ENCODE data around the gene ARHGAP15. TPM values are rescaled to one million over a fixed set of nuclear protein-coding genes. Genes with fewer than 3 reads are reported as not detected.

The ARHGAP15 gene
- total RNA-seq, 1 experiment from 2014 or later: 0.42 TPM

DNA sequence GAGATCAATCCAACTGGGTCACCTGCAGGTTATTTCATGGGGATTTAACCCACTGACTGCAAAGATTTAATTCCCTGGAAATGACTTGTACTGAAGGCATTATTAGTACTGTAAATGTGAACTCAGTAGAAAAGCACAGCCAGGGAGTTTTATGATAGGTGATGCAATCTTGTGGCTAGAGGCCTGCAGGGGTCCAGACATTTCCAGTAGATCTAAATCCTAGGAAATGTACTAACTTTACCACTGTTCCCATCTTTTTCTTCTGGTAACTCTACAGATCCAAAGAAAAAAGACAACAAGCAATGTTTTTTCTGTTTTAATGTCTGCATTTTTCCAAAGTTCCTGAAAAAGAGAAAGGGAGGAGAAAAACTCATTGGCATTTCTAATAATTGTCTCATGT, 500.1 kb downstream of the ARHGAP15 start:
- no peak overlapping the region for H3K4me3 ChIP-seq (replicated peaks in 1 of 2; ENCODE audit: low read depth in 1 of 2, low read length in 2 of 2)
- no peaks in the 10 kb centered on the region for H3K36me3 ChIP-seq (ENCODE audit: control insufficient read depth in 1 of 2, insufficient read depth in 2 of 2, low read length in 2 of 2)
- ATAC-seq (no peak), DNase-seq (ENCODE audit: low read depth, low spot score) (no peak)
- H3K4me2 ChIP-seq (ENCODE audit: low read length): no peak overlapping the region
- no peaks in the 10 kb centered on the region for H3K4me1 ChIP-seq (ENCODE audit: control insufficient read depth in 1 of 2, insufficient read depth in 2 of 2, low read length in 2 of 2)
- CTCF ChIA-PET: no interaction called here
- RAD21 ChIA-PET (ENCODE audit: low non-redundant PET in 1 of 2, low total read pairs in 2 of 2, uncharacterized antibody in 2 of 2, unreplicated experiment in 2 of 2): no interaction called here
- no peak for TF ChIP-seq TCF7L2 (IDR thresholded peaks at IDR 0.05; ENCODE audit: borderline replicate concordance, extremely low read depth, insufficient read depth, insufficient read length)
- TF ChIP-seq CEBPB (IDR thresholded peaks at IDR 0.05; ENCODE audit: low read depth): peak; percentile 50
- no peak for TF ChIP-seq JUND (IDR thresholded peaks at IDR 0.05)
- TF ChIP-seq, protein P1, sequence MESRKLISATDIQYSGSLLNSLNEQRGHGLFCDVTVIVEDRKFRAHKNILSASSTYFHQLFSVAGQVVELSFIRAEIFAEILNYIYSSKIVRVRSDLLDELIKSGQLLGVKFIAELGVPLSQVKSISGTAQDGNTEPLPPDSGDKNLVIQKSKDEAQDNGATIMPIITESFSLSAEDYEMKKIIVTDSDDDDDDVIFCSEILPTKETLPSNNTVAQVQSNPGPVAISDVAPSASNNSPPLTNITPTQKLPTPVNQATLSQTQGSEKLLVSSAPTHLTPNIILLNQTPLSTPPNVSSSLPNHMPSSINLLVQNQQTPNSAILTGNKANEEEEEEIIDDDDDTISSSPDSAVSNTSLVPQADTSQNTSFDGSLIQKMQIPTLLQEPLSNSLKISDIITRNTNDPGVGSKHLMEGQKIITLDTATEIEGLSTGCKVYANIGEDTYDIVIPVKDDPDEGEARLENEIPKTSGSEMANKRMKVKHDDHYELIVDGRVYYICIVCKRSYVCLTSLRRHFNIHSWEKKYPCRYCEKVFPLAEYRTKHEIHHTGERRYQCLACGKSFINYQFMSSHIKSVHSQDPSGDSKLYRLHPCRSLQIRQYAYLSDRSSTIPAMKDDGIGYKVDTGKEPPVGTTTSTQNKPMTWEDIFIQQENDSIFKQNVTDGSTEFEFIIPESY (IDR thresholded peaks at IDR 0.05; ENCODE audit: extremely low read depth, insufficient replicate concordance, low read length): no peak
- TF ChIP-seq EGR1 (IDR thresholded peaks at IDR 0.05; ENCODE audit: low read depth): no peak
- TF ChIP-seq POLR2AphosphoS5 (IDR thresholded peaks at IDR 0.05; ENCODE audit: low read depth, low read length): no peak
- TF ChIP-seq SIN3A (IDR thresholded peaks at IDR 0.05; ENCODE audit: low read depth): no peak
- no peak for TF ChIP-seq RAD21 (IDR thresholded peaks at IDR 0.05; ENCODE audit: low read depth)
- TF ChIP-seq, protein P2, sequence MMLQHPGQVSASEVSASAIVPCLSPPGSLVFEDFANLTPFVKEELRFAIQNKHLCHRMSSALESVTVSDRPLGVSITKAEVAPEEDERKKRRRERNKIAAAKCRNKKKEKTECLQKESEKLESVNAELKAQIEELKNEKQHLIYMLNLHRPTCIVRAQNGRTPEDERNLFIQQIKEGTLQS (IDR thresholded peaks at IDR 0.05): 0 out of 2 replicates have a peak, but pooled peaks have one; percentile 35
- TF ChIP-seq ZFX (IDR thresholded peaks at IDR 0.05): no peak
- no peaks in the 10 kb centered on the region for H3K79me2 ChIP-seq (ENCODE audit: insufficient read depth, low read length)
- H4K20me1 ChIP-seq (ENCODE audit: insufficient read depth): no peaks in the 10 kb centered on the region
- BruUV-seq (replicated peaks): no TSS peak
- intact Hi-C loops (cut with micrococcal nuclease): no loop called here
- H3K9ac ChIP-seq (ENCODE audit: low read length): no peak overlapping the region
- no peaks in the 10 kb centered on the region for H3K27me3 ChIP-seq (ENCODE audit: insufficient read depth, low read length)
- no peaks in the 10 kb centered on the region for H3K9me2 ChIP-seq (ENCODE audit: insufficient read depth)
- no peak overlapping the region for H3K27ac ChIP-seq (ENCODE audit: low read depth, low read length)
- no peaks in the 10 kb centered on the region for H3K9me3 ChIP-seq (ENCODE audit: control insufficient read depth in 1 of 2, insufficient read depth in 1 of 2, low read depth in 1 of 2, low read length in 2 of 2)
- POLR2A ChIA-PET: no interaction called here
- no peak overlapping the region for H2AFZ ChIP-seq (ENCODE audit: low read depth, low read length, poor library complexity, severe bottlenecking)
